MM.1S (cell line): ENCODE results near the gene ZAR1L.

Experiments used
- CTCF ChIP-seq: fragments of 300-600 bp; sonication (generic); IDR thresholded peaks from 2 replicates; pipeline ENCODE4 v1.5.1; 2016; ENCODE audit warnings: antibody characterized with exemption, low read length, mixed read lengths
- EZH2 ChIP-seq: fragments of 300-600 bp; sonication (generic); optimal IDR thresholded peaks from 2 replicates; pipeline ENCODE3; 2017; ENCODE audit warnings: low read depth, mild to moderate bottlenecking, antibody characterized with exemption, low read length, mixed read lengths
- EZH2phosphoT487 ChIP-seq: fragments of 300-600 bp; sonication (generic); IDR thresholded peaks from 2 replicates; pipeline ENCODE4 v1.6.1; 2018; ENCODE audit warnings: antibody characterized with exemption, low read length

GRCh38 chr13:32317716-32318465, 2.7 kb upstream of the ZAR1L start:
- TF ChIP-seq CTCF, result no peak
- no peak for TF ChIP-seq EZH2phosphoT487
- no peak for TF ChIP-seq EZH2
